ENCODE data around the gene RAPGEF2. TPM values are rescaled to one million over a fixed set of nuclear protein-coding genes. Genes with fewer than 3 reads are reported as not detected.

RAPGEF2 gene
- total and polyA plus RNA-seq, 8 donors: 3.3 to 78.1 (median 37.2) TPM

DNA sequence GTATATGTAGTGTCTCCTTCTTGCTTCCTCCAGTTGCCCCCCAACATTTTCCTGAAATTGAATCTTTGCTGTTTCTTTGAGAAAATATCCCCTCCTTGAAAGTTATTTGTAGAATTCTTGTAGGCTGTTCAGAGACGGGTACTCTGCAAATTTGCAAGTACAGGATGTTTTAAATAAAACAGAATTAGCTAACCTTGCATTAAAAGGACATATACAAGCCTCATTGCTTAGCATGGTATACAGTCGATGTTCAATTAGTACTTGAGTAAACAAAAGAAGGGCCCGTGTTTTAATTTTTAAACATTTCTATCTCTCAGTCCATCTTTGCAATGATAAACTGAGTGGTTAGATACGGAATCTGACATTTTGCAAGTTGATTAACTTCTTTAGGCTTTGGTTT is 50.8 kb downstream of the RAPGEF2 start:
- H3K36me3 ChIP-seq: no peaks in the 10 kb centered on the region
- no peaks in the 10 kb centered on the region for H3K9me3 ChIP-seq
- no peak for TF ChIP-seq POLR2AphosphoS5 (IDR thresholded peaks at IDR 0.05)
- TF ChIP-seq EP300 (IDR thresholded peaks at IDR 0.05): no peak
- TF ChIP-seq, protein P1, sequence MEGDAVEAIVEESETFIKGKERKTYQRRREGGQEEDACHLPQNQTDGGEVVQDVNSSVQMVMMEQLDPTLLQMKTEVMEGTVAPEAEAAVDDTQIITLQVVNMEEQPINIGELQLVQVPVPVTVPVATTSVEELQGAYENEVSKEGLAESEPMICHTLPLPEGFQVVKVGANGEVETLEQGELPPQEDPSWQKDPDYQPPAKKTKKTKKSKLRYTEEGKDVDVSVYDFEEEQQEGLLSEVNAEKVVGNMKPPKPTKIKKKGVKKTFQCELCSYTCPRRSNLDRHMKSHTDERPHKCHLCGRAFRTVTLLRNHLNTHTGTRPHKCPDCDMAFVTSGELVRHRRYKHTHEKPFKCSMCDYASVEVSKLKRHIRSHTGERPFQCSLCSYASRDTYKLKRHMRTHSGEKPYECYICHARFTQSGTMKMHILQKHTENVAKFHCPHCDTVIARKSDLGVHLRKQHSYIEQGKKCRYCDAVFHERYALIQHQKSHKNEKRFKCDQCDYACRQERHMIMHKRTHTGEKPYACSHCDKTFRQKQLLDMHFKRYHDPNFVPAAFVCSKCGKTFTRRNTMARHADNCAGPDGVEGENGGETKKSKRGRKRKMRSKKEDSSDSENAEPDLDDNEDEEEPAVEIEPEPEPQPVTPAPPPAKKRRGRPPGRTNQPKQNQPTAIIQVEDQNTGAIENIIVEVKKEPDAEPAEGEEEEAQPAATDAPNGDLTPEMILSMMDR (IDR thresholded peaks at IDR 0.05): no peak
- TF ChIP-seq POLR2A (IDR thresholded peaks at IDR 0.05): no peak
- no peaks in the 10 kb centered on the region for H3K27me3 ChIP-seq
- intact Hi-C loops (cut with DNase I; ENCODE audit: low total_unique reads): no loop called here
- 37 to 61% (median 46%) methylated on average over 4 of the region's 4 CpGs for WGBS, 5 donors
- DNase-seq: no peak
- H3K27ac ChIP-seq: no peak overlapping the region
- no peak overlapping the region for H3K4me3 ChIP-seq
- H3K4me1 ChIP-seq: peaks cover 14 to 73% (median 35%) of the 10 kb centered on the region in 4 donors

DNA sequence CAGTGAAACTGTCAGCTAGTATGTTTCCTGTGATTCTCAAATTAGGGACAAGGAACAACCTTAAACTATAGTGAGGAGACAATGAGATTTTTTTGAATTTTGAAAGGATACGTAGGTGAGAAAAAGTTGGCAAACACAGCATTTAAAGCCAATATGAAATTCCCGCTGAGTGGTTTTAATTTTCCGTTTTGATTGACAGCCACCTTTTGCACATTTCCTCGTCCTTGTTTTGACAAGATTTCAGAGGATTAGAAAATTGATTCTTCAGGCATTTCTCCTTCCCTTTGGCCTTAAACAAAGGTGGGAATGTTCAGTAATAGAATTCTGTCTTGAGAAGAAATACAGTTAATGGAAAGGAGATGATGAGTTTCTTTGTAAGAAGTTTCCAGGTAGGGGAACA is 52.2 kb downstream of the RAPGEF2 start:
- H3K36me3 ChIP-seq: no peaks in the 10 kb centered on the region
- H3K4me1 ChIP-seq: peaks cover 12 to 63% (median 33%) of the 10 kb centered on the region in 4 donors
- WGBS, 5 donors: 58 to 74% (median 65%) methylated on average over 4 of the region's 4 CpGs
- no peaks in the 10 kb centered on the region for H3K27me3 ChIP-seq
- no peak for TF ChIP-seq EP300 (IDR thresholded peaks at IDR 0.05)
- no peak for TF ChIP-seq POLR2AphosphoS5 (IDR thresholded peaks at IDR 0.05)
- no peak for TF ChIP-seq POLR2A (IDR thresholded peaks at IDR 0.05)
- TF ChIP-seq, protein P1 (IDR thresholded peaks at IDR 0.05): no peak
- H3K9me3 ChIP-seq: no peaks in the 10 kb centered on the region
- H3K4me3 ChIP-seq: no peak overlapping the region
- DNase-seq: no peak
- H3K27ac ChIP-seq: no peak overlapping the region
- intact Hi-C loops (cut with DNase I; ENCODE audit: low total_unique reads): no loop called here

DNA sequence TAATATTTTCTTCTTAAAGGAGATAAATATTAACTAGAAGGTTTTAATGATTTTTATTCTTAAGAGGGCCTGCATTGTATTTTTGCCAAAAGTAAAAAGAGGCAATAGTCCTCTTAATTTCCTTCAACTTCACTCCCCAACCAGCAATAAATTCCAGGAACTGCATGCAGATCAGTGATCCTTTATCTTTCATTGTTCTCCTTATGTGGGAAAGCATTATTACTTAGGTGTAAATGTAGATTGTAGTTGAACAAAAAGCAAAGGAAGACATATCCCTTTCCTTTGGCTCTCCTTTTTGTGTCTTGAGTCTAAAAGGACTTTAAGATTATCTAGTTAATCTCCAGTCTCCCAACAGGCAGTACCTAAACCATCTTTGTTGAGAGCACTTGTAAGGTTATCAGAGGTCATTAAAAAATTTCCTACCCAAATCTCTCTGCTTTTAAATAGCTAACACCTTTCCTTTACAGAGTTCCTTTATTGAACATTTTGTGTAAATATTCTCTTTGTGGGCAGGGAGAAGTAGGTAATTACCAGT is 55.3 kb downstream of the RAPGEF2 start:
- Histone ChIP-seq H3K4me3 (no peak overlapping the region), H3K9me3 (no peaks in the 10 kb centered on the region), H3K27me3 (no peaks in the 10 kb centered on the region), H3K4me1 (peaks cover 4 to 62% (median 24%) of the 10 kb centered on the region in 4 donors), H3K36me3 (no peaks in the 10 kb centered on the region), H3K27ac (no peak overlapping the region)
- intact Hi-C loops (cut with DNase I; ENCODE audit: low total_unique reads): no loop called here
- no peak for DNase-seq
- TF ChIP-seq, protein P1 (IDR thresholded peaks at IDR 0.05): no peak
- TF ChIP-seq POLR2A (IDR thresholded peaks at IDR 0.05) (no peak), EP300 (IDR thresholded peaks at IDR 0.05) (no peak), POLR2AphosphoS5 (IDR thresholded peaks at IDR 0.05) (no peak)

DNA sequence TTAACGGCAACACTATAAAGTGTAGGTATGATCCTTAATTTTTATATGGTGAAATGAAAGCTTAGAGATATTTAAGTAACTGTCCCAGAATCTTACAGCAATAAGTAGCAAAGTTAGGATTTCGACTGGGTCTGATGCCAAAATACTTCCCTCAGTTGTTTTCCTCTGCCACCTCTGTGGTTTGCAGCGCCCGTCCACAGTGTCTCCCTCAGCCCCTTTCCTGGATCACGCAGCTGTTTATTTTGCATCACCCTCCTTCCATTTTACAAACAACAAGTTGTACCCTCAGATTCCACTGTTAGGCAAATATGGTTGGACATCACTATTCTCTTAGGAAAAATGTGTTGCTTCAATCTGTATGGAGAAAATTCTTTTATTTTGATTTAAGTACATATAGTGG is 56.1 kb downstream of the RAPGEF2 start:
- intact Hi-C loops (cut with DNase I; ENCODE audit: low total_unique reads): no loop called here
- TF ChIP-seq EP300 (IDR thresholded peaks at IDR 0.05): no peak
- no peak for TF ChIP-seq POLR2A (IDR thresholded peaks at IDR 0.05)
- no peak for TF ChIP-seq POLR2AphosphoS5 (IDR thresholded peaks at IDR 0.05)
- TF ChIP-seq, protein P1 (IDR thresholded peaks at IDR 0.05): no peak
- Histone ChIP-seq H3K27me3 (no peaks in the 10 kb centered on the region), H3K4me3 (no peak overlapping the region), H3K9me3 (no peaks in the 10 kb centered on the region), H3K4me1 (peaks cover 4 to 57% (median 20%) of the 10 kb centered on the region in 4 donors), H3K36me3 (no peaks in the 10 kb centered on the region), H3K27ac (no peak overlapping the region)
- no peak for DNase-seq
- WGBS, 5 donors: 67 to 87% (median 79%) methylated on average over 5 of the region's 5 CpGs

Measured in stomach (tissue), 9 donors.